Hepatocyte (in vitro differentiated cells): Measurements from ENCODE around the gene SDHB. TPM values are rescaled to one million over a fixed set of nuclear protein-coding genes. Genes with fewer than 3 reads are reported as not detected.

Experiments
- DNase-seq: peaks from one replicate; pipeline ENCODE4 v3.0.0-alpha.2; 2016; ENCODE audit warnings: low spot score
- H2AFZ ChIP-seq: fragments of 200-600 bp; sonication (generic); 2 replicates; pipeline ENCODE4 v1.6.0; 2016; ENCODE audit warnings: antibody characterized with exemption, mild to moderate bottlenecking
- H3K27ac ChIP-seq: fragments of 200-600 bp; sonication (generic); 2 replicates; pipeline ENCODE4 v1.5.1; 2016; ENCODE audit warnings: mild to moderate bottlenecking
- H3K27me3 ChIP-seq: fragments of 200-600 bp; sonication (generic); 2 replicates; pipeline ENCODE4 v1.6.1; 2016
- H3K36me3 ChIP-seq: fragments of 200-600 bp; sonication (generic); replicated peaks from 2 replicates; pipeline ENCODE4 v1.5.1; 2016; ENCODE audit warnings: low read depth; ENCODE audit not compliant: insufficient read depth
- H3K4me1 ChIP-seq: fragments of 200-600 bp; sonication (generic); 2 replicates; pipeline ENCODE4 v1.5.1; 2016; ENCODE audit warnings: mild to moderate bottlenecking, moderate library complexity; ENCODE audit not compliant: insufficient read depth
- H3K4me2 ChIP-seq: fragments of 200-600 bp; sonication (generic); 2 replicates; pipeline ENCODE4 v1.6.0; 2016
- H3K4me3 ChIP-seq: fragments of 200-600 bp; sonication (generic); 2 replicates; pipeline ENCODE4 v1.5.1; 2016; ENCODE audit warnings: mild to moderate bottlenecking
- H3K79me2 ChIP-seq: fragments of 200-600 bp; sonication (generic); 2 replicates; pipeline ENCODE4 v1.6.0; 2017; ENCODE audit warnings: mild to moderate bottlenecking
- H3K9me2 ChIP-seq: fragments of 200-600 bp; sonication (generic); replicated peaks from 2 replicates; pipeline ENCODE4 v1.6.0; 2017; ENCODE audit warnings: mild to moderate bottlenecking; ENCODE audit not compliant: insufficient read depth
- H3K9me3 ChIP-seq: fragments of 200-600 bp; sonication (generic); 2 replicates; pipeline ENCODE4 v1.5.1; 2016; ENCODE audit warnings: low read depth, mild to moderate bottlenecking
- H4K20me1 ChIP-seq: fragments of 200-600 bp; sonication (generic); 2 replicates; pipeline ENCODE4 v1.6.0; 2016; ENCODE audit warnings: mild to moderate bottlenecking; ENCODE audit not compliant: insufficient read depth, poor library complexity, severe bottlenecking
- CTCF ChIP-seq: fragments of 200-600 bp; sonication (generic); IDR thresholded peaks from 2 replicates; pipeline ENCODE4 v1.5.1; 2016; ENCODE audit warnings: antibody characterized with exemption, mild to moderate bottlenecking; ENCODE audit not compliant: poor library complexity
- EZH2 ChIP-seq: fragments of 200-600 bp; sonication (generic); IDR thresholded peaks from 2 replicates; pipeline ENCODE4 v1.6.1; 2016; ENCODE audit warnings: antibody characterized with exemption, mild to moderate bottlenecking, borderline replicate concordance
- EZH2phosphoT487 ChIP-seq: fragments of 200-600 bp; sonication (generic); IDR thresholded peaks from one replicate; pipeline ENCODE4 v1.6.1; 2018; ENCODE audit warnings: antibody characterized with exemption, mild to moderate bottlenecking, low read depth, moderate library complexity; ENCODE audit not compliant: unreplicated experiment, severe bottlenecking
- WGBS: methylation state at CpG from one replicate; pipeline ENCODE4 v1.1.6; 2016; ENCODE audit warnings: low lambda C conversion rate; ENCODE audit errors: missing lambda C conversion rate; 5-methylcytosine and 5-hydroxymethylcytosine counted together
- polyA plus RNA-seq: library from polyadenylated mRNA; unstranded; fragments of >200 nt; fragmentation: Nextera tagmentation; extraction: Ambion mirVana; gene quantifications from 2 replicates; pipeline ENCODE4 v1.2.1, GENCODE V29; 2016
- total RNA-seq: library from RNA; depleted of rRNA; stranded (reverse); fragments of >200 nt; gene quantifications from 2 replicates; pipeline ENCODE4 v1.2.3, GENCODE V29; 2014

The SDHB gene
- total and polyA plus RNA-seq, 2 experiments from 2014 or later = 144 to 175 TPM

- no peak for TF ChIP-seq EZH2phosphoT487
Observed at GRCh38 chr1:17099616-17100340, 45.9 kb upstream of the SDHB start.

GRCh38 chr1:17098446-17099317, 44.9 kb upstream of the SDHB start:
- Histone ChIP-seq H3K4me3 (no peak overlapping the region), H2AFZ (no peak overlapping the region), H3K4me1 (no peaks in the 10 kb centered on the region), H3K27me3 (no peaks in the 10 kb centered on the region), H3K4me2 (no peak overlapping the region), H3K36me3 (no peaks in the 10 kb centered on the region), H3K79me2 (no peaks in the 10 kb centered on the region), H3K9me2 (no peaks in the 10 kb centered on the region), H3K27ac (no peak overlapping the region), H4K20me1 (no peaks in the 10 kb centered on the region), H3K9me3 (no peaks in the 10 kb centered on the region)
- no peak for TF ChIP-seq EZH2phosphoT487
- no peak for TF ChIP-seq EZH2
- TF ChIP-seq CTCF = no peak
- no peak for DNase-seq
- WGBS = 75% methylated on average over 13 of the region's 13 CpGs

More at GRCh38 chr1:17099616-17100340, 45.9 kb upstream of the SDHB start:
- no peaks in the 10 kb centered on the region for H3K4me1 ChIP-seq
- H3K36me3 ChIP-seq = no peaks in the 10 kb centered on the region
- H3K9me3 ChIP-seq = no peaks in the 10 kb centered on the region
- H3K4me3 ChIP-seq = no peak overlapping the region
- no peaks in the 10 kb centered on the region for H4K20me1 ChIP-seq
- no peaks in the 10 kb centered on the region for H3K9me2 ChIP-seq
- WGBS = 83% methylated on average over 10 of the region's 10 CpGs
- H2AFZ ChIP-seq = no peak overlapping the region
- H3K79me2 ChIP-seq = no peaks in the 10 kb centered on the region
- H3K27me3 ChIP-seq = no peaks in the 10 kb centered on the region
- H3K27ac ChIP-seq = no peak overlapping the region
- H3K4me2 ChIP-seq = no peak overlapping the region
- no peak for DNase-seq

GRCh38 chr1:17097787-17098186, 44.0 kb upstream of the SDHB start:
- Histone ChIP-seq H2AFZ (no peak overlapping the region), H3K27ac (no peak overlapping the region), H3K4me2 (no peak overlapping the region), H3K4me3 (no peak overlapping the region), H3K9me2 (no peaks in the 10 kb centered on the region), H3K36me3 (no peaks in the 10 kb centered on the region), H3K4me1 (no peaks in the 10 kb centered on the region), H3K9me3 (no peaks in the 10 kb centered on the region), H4K20me1 (no peaks in the 10 kb centered on the region), H3K27me3 (no peaks in the 10 kb centered on the region), H3K79me2 (no peaks in the 10 kb centered on the region)
- TF ChIP-seq CTCF (no peak), EZH2phosphoT487 (no peak), EZH2 (no peak)
- WGBS = 75% methylated on average over 14 of the region's 14 CpGs
- DNase-seq = no peak

GRCh38 chr1:17097147-17097546, 43.3 kb upstream of the SDHB start:
- H2AFZ ChIP-seq = no peak overlapping the region

More at GRCh38 chr1:17097147-17097546, 43.3 kb upstream of the SDHB start:
- DNase-seq = no peak
- no peaks in the 10 kb centered on the region for H4K20me1 ChIP-seq
- no peaks in the 10 kb centered on the region for H3K36me3 ChIP-seq
- WGBS = 76% methylated on average over 8 of the region's 8 CpGs
- H3K27me3 ChIP-seq = no peaks in the 10 kb centered on the region
- H3K4me1 ChIP-seq = no peaks in the 10 kb centered on the region
- H3K4me2 ChIP-seq = no peak overlapping the region
- no peak for TF ChIP-seq CTCF
- no peak for TF ChIP-seq EZH2
- no peak for TF ChIP-seq EZH2phosphoT487
- no peaks in the 10 kb centered on the region for H3K9me3 ChIP-seq
- no peaks in the 10 kb centered on the region for H3K79me2 ChIP-seq
- H3K27ac ChIP-seq = no peak overlapping the region
- no peak overlapping the region for H3K4me3 ChIP-seq
- H3K9me2 ChIP-seq = no peaks in the 10 kb centered on the region
